ENCODE data around the gene LGALS3BP. TPM values are rescaled to one million over a fixed set of nuclear protein-coding genes. Genes with fewer than 3 reads are reported as not detected.

The LGALS3BP gene
- total RNA-seq, 6 donors from 2014 or later = 257 to 1,111 (median 533) TPM

DNA sequence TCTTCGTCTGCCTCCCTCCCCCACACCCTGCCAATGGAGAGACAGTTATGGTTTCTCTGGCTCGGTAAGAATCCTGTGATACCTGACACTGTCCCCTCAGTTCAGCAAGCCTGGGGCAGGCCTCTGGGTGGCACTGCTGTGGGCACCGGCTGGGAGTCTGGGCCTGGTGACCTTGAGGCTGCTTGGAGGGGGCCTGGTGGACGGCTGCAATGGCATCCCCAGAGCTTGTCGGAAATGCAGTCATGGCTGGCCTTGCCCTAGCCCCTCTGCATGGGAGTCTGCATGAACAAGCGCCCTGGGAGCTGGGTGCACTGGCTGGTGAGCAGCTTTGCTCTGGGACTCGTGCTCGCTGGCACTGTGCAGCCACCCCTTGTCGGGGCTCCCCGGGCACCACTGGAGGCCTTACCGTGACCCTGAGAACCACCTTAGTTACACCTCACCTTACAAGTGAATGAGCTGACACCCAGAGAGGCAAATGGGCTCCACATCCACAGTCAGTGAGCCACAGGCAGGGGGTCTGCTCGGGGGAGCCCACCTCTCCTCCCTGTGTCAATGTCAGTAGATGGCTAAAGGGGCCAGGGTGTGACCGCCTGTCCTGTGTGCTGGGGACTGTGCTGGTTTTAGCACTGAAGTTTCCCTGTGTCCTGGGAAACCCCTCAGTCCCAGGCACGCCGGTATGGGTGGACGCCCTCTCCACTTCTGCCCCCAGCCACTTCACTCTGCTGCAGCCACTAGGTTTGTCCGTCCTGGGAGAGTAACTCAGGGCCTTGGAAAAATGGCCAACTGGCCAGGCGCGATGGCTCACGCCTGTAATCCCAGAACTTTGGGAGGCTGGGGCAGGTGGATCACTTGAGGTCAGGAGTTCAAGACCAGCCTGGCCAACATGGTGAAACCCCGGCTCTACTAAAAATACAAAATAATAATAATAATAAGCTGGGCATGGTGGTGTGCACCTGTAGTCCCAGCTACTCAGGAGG, 1.4 kb downstream of the LGALS3BP start:
- peaks cover 33 to 55% (median 52%) of the 10 kb centered on the region in 4 donors for H3K4me1 ChIP-seq
- peaks cover 0 to 6% (median 0%) of the 10 kb centered on the region in 4 donors for H3K36me3 ChIP-seq
- WGBS, 2 donors = 75 to 76% methylated on average over 14 to 18 of the region's 21 CpGs
- no peaks in the 10 kb centered on the region for H3K9me3 ChIP-seq
- peak overlapping the region; percentile 68 to 84 (median 72) for H3K27ac ChIP-seq
- no peak for ATAC-seq (ENCODE audit: low FRiP score in 2 of 2)
- TF ChIP-seq POLR2A (IDR thresholded peaks at IDR 0.05) (no peak), CTCF (IDR thresholded peaks at IDR 0.05) (peak in 1 of 6 experiments; percentile 11), EP300 (IDR thresholded peaks at IDR 0.05) (no peak), POLR2AphosphoS5 (IDR thresholded peaks at IDR 0.05) (no peak)
- DNase-seq = no peak
- peak overlapping the region in 3 of 4 donors; percentile 32 to 52 (median 44) for H3K4me3 ChIP-seq
- no peaks in the 10 kb centered on the region for H3K27me3 ChIP-seq

DNA sequence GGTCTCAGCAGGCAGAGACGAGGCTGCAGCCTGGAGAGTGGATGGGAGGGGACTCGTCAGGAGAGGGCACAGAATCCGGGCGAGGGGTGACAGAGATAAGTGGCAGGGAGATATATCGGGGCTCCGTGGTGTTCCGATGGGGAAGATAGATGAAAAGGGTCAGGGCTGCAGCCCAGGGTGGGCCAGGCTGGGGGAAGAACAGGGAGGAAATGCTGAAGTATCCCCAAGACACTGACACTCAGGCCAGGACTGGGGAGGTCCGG, 2.1 kb downstream of the LGALS3BP start:
- DNase-seq = no peak
- H3K36me3 ChIP-seq = peaks cover 0 to 6% (median 2%) of the 10 kb centered on the region in 4 donors
- no peak for ATAC-seq (ENCODE audit: low FRiP score in 2 of 2)
- 79 to 86% methylated on average over 8 of the region's 8 CpGs for WGBS, 2 donors
- H3K27ac ChIP-seq = peak overlapping the region; percentile 48 to 84 (median 66)
- H3K4me3 ChIP-seq = no peak overlapping the region
- TF ChIP-seq CTCF (IDR thresholded peaks at IDR 0.05) (no peak), POLR2A (IDR thresholded peaks at IDR 0.05) (no peak), EP300 (IDR thresholded peaks at IDR 0.05) (no peak), POLR2AphosphoS5 (IDR thresholded peaks at IDR 0.05) (no peak)
- H3K4me1 ChIP-seq = peaks cover 33 to 58% (median 52%) of the 10 kb centered on the region in 4 donors
- no peaks in the 10 kb centered on the region for H3K9me3 ChIP-seq
- H3K27me3 ChIP-seq = no peaks in the 10 kb centered on the region

- Histone ChIP-seq H3K27me3 (no peaks in the 10 kb centered on the region), H3K9me3 (no peaks in the 10 kb centered on the region), H3K27ac (peak overlapping the region; percentile 48 to 84 (median 66)), H3K4me3 (no peak overlapping the region), H3K36me3 (peaks cover 0 to 6% (median 2%) of the 10 kb centered on the region in 4 donors), H3K4me1 (peaks cover 33 to 58% (median 52%) of the 10 kb centered on the region in 4 donors)
- WGBS, 2 donors = 80 to 81% methylated on average over 7 to 20 of the region's 20 CpGs
- DNase-seq = no peak
- no peak for TF ChIP-seq CTCF (IDR thresholded peaks at IDR 0.05)
- TF ChIP-seq EP300 (IDR thresholded peaks at IDR 0.05) = no peak
- TF ChIP-seq POLR2AphosphoS5 (IDR thresholded peaks at IDR 0.05) = no peak
- TF ChIP-seq POLR2A (IDR thresholded peaks at IDR 0.05) = no peak
- ATAC-seq (ENCODE audit: low FRiP score in 2 of 2) = no peak
Measured at GRCh38 chr17:78976907-78977680, 2.6 kb downstream of the LGALS3BP start.

GRCh38 chr17:78974635-78975591, 4.8 kb downstream of the LGALS3BP start:
- TF ChIP-seq EP300 (IDR thresholded peaks at IDR 0.05) = no peak
- no peak for TF ChIP-seq POLR2A (IDR thresholded peaks at IDR 0.05)
- no peak for TF ChIP-seq CTCF (IDR thresholded peaks at IDR 0.05)
- TF ChIP-seq POLR2AphosphoS5 (IDR thresholded peaks at IDR 0.05) = peak in 1 of 2 donors; percentile 48
- ATAC-seq (ENCODE audit: low FRiP score in 2 of 2) (peak; percentile 54 to 70), DNase-seq (peak; percentile 74 to 90)
- 67 to 72% methylated on average over 19 to 26 of the region's 30 CpGs for WGBS, 2 donors
- Histone ChIP-seq H3K4me1 (peaks cover 35 to 64% (median 57%) of the 10 kb centered on the region in 4 donors), H3K4me3 (peak overlapping the region in 1 of 4 donors; percentile 21), H3K27me3 (no peaks in the 10 kb centered on the region), H3K36me3 (peaks cover 0 to 7% (median 4%) of the 10 kb centered on the region in 4 donors), H3K9me3 (no peaks in the 10 kb centered on the region), H3K27ac (peak overlapping the region in 3 of 4 donors; percentile 75 to 84 (median 78))
